Measurements from ENCODE around the gene PLIN3. TPM values are rescaled to one million over a fixed set of nuclear protein-coding genes. Genes with fewer than 3 reads are reported as not detected.

PLIN3 gene
- total RNA-seq, 1 donor from 2014 or later: 93.8 TPM

DNA sequence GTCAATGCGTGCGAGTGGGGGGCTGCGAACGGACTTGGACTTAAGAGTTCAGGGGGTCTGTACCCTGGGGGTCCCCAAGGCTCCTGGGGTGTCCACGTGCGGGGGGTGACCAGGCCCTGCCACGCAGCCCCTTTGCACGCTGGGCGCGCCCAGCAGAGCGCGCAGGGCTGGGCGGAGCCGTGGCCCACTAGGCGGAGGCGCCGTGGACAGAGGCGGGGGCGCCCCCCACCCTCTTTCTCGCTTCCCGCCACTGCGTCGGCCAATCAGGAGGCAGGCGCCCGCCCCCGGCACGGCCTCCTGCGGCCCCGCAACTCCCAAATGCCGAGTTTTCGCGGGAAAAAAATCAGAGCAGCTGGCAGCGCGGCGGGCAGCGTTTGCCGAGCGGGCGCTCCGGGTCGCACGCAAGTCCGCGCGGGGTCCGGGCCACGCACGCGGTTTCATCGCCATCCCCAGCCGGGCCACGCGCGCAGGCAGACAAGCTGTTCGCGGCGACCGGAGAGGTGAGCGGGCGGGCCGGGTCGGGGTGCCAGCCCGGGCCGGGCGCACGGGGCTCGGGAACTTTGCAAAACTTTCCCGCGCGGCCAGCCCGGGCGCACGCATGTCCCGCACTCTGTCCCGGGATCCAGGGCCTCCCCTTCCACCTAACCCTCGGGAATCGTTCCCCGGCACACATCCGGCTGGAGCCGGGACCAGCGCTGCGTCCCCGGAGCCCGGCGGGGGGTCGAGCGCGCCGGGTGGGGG lies 41.9 kb upstream of the PLIN3 start, which contains the start of gene UHRF1:
UHRF1 (plus strand) TSS at position 346 of the 741 bp plus-strand sequence. CDS start 1,385 bp downstream, outside the sequence.
- Histone ChIP-seq H3K9me3 (no peaks in the 10 kb centered on the region), H3K4me1 (peaks cover 35% of the 10 kb centered on the region), H3K4me3 (peak within 1 kb of the TSS; percentile 58 to 76), H3K27ac (no peak within 1 kb of the TSS), H3K36me3 (no peaks in the 10 kb centered on the region), H3K27me3 (no peaks in the 10 kb centered on the region)
- no peak for TF ChIP-seq POLR2A (IDR thresholded peaks at IDR 0.05)
- no peak for TF ChIP-seq POLR2AphosphoS5 (IDR thresholded peaks at IDR 0.05; ENCODE audit: insufficient read depth in 1 of 2, low read depth in 1 of 2)
- TF ChIP-seq, protein P1, sequence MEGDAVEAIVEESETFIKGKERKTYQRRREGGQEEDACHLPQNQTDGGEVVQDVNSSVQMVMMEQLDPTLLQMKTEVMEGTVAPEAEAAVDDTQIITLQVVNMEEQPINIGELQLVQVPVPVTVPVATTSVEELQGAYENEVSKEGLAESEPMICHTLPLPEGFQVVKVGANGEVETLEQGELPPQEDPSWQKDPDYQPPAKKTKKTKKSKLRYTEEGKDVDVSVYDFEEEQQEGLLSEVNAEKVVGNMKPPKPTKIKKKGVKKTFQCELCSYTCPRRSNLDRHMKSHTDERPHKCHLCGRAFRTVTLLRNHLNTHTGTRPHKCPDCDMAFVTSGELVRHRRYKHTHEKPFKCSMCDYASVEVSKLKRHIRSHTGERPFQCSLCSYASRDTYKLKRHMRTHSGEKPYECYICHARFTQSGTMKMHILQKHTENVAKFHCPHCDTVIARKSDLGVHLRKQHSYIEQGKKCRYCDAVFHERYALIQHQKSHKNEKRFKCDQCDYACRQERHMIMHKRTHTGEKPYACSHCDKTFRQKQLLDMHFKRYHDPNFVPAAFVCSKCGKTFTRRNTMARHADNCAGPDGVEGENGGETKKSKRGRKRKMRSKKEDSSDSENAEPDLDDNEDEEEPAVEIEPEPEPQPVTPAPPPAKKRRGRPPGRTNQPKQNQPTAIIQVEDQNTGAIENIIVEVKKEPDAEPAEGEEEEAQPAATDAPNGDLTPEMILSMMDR (IDR thresholded peaks at IDR 0.05): no peak
- no peak for DNase-seq (ENCODE audit: extremely low spot score in 2 of 2)
- intact Hi-C loops (cut with DNase I): no loop called here

DNA sequence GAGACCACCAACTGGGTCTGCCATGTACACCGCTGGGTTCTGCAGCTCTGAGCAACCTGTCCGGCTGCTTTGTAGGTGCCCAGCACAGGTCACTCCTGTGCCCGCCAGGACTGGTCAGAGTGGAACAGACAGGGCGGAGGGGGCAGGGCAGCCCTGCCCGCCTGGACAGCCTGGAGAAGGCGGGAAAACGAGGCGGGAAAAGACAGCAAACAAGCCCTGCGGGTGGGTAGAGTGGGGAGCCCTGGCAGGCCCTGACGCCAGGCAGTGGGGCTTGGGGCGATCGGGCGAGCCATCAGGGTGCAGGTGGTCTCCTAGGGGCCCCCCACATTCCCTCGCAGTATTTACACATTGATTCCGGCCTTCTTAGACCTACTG lies 41.3 kb upstream of the PLIN3 start:
- H3K27ac ChIP-seq: no peak overlapping the region
- intact Hi-C loops (cut with DNase I): no loop called here
- H3K4me1 ChIP-seq: peaks cover 34% of the 10 kb centered on the region
- H3K36me3 ChIP-seq: no peaks in the 10 kb centered on the region
- H3K4me3 ChIP-seq: no peak overlapping the region
- no peaks in the 10 kb centered on the region for H3K9me3 ChIP-seq
- TF ChIP-seq, protein P1 (IDR thresholded peaks at IDR 0.05): no peak
- TF ChIP-seq POLR2A (IDR thresholded peaks at IDR 0.05) (no peak), POLR2AphosphoS5 (IDR thresholded peaks at IDR 0.05; ENCODE audit: insufficient read depth in 1 of 2, low read depth in 1 of 2) (no peak)
- DNase-seq (ENCODE audit: extremely low spot score in 2 of 2): no peak
- no peaks in the 10 kb centered on the region for H3K27me3 ChIP-seq

DNA sequence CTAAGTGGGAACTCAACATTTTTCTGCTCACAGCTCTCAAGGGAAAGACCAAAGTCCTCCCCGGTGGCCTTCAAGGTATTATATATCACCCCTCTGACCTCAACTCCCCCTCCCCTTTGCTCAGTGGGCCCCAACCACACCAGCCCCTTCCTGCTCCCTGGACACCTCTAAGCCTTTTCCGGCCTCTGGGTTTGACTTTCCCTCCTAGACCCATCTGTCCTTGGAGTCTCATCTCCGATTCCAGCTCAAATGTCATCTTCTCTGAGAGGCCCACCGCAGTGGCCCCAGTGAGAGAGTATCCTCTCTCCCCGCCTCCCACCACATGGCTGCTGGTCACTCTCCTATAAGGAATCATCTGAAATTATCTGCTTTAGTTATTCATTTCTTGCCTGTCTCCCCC lies 40.9 kb upstream of the PLIN3 start:
- TF ChIP-seq POLR2AphosphoS5 (IDR thresholded peaks at IDR 0.05; ENCODE audit: insufficient read depth in 1 of 2, low read depth in 1 of 2): no peak
- TF ChIP-seq, protein P1 (IDR thresholded peaks at IDR 0.05): no peak
- no peak for TF ChIP-seq POLR2A (IDR thresholded peaks at IDR 0.05)
- DNase-seq (ENCODE audit: extremely low spot score in 2 of 2): no peak
- no peaks in the 10 kb centered on the region for H3K9me3 ChIP-seq
- H3K27ac ChIP-seq: no peak overlapping the region
- no peaks in the 10 kb centered on the region for H3K27me3 ChIP-seq
- H3K4me1 ChIP-seq: peaks cover 34% of the 10 kb centered on the region
- no peaks in the 10 kb centered on the region for H3K36me3 ChIP-seq
- intact Hi-C loops (cut with DNase I): no loop called here
- H3K4me3 ChIP-seq: no peak overlapping the region

DNA sequence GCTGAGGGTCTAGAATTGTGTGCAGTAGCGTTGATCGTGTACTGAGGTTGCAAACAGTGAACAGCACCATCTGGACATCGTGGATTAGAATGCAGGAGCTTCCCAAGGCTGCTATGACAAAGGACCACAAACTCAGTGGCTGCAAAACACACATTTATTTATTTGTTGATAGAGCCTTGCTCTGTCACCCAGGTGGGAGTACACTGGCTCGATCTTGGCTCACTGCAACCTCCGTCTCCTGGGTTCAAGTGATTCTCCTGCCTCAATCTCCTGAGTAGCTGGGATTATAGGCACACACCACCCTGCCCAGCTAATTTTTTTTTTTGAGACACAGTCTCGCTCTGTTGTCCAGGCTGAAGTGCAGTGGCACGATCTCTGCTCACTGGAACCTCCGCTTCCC lies 39.5 kb upstream of the PLIN3 start:
- no peak overlapping the region for H3K4me3 ChIP-seq
- no peak for DNase-seq (ENCODE audit: extremely low spot score in 2 of 2)
- H3K4me1 ChIP-seq: peaks cover 24% of the 10 kb centered on the region
- no peaks in the 10 kb centered on the region for H3K27me3 ChIP-seq
- TF ChIP-seq POLR2AphosphoS5 (IDR thresholded peaks at IDR 0.05; ENCODE audit: insufficient read depth in 1 of 2, low read depth in 1 of 2) (no peak), POLR2A (IDR thresholded peaks at IDR 0.05) (no peak)
- TF ChIP-seq, protein P1 (IDR thresholded peaks at IDR 0.05): no peak
- no peaks in the 10 kb centered on the region for H3K36me3 ChIP-seq
- intact Hi-C loops (cut with DNase I): no loop called here
- no peaks in the 10 kb centered on the region for H3K9me3 ChIP-seq
- H3K27ac ChIP-seq: no peak overlapping the region

DNA sequence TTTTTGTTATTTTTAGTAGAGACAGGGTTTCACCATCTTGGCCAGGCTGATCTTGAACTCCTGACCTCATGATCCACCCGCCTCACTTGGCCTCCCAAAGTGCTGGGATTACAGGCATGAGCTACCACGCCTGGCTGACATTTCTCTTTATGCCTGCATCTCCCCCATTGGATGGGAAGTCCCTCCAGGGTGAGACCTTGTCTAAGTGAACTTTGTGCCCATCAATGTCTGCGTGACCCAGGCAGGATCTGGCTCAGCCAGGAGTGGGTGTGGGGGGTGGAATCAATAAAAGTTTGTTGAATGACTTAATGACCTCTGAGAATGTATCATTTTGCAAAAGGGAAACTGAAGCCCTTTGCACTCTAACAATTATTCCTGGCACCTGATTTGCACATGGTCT lies 37.0 kb upstream of the PLIN3 start:
- Histone ChIP-seq H3K9me3 (no peaks in the 10 kb centered on the region), H3K4me1 (peaks cover 6% of the 10 kb centered on the region), H3K4me3 (no peak overlapping the region), H3K27me3 (no peaks in the 10 kb centered on the region), H3K27ac (no peak overlapping the region), H3K36me3 (no peaks in the 10 kb centered on the region)
- no peak for TF ChIP-seq POLR2AphosphoS5 (IDR thresholded peaks at IDR 0.05; ENCODE audit: insufficient read depth in 1 of 2, low read depth in 1 of 2)
- no peak for TF ChIP-seq POLR2A (IDR thresholded peaks at IDR 0.05)
- TF ChIP-seq, protein P1 (IDR thresholded peaks at IDR 0.05): no peak
- DNase-seq (ENCODE audit: extremely low spot score in 2 of 2): no peak
- intact Hi-C loops (cut with DNase I): no loop called here
